Ovary (tissue), 9 donors: ENCODE measurements around the gene UROC1. TPM values are rescaled to one million over a fixed set of nuclear protein-coding genes. Genes with fewer than 3 reads are reported as not detected.
A peak's percentile ranks its signal among the peaks of the same experiment; 100 is the strongest.

Experiments used
- DNase-seq, 5 donors: peaks; one replicate each; pipeline ENCODE4 v3.0.0-alpha.2; 2019 to 2020
- H3K27ac ChIP-seq, 2 donors: fragments of 200-600 bp; one replicate each; pipeline versions ENCODE4 v1.5.1 to v1.8.0; 2019 to 2022
- H3K27me3 ChIP-seq: fragments of 200-600 bp; one replicate; pipeline ENCODE4 v1.8.0; 2022
- H3K36me3 ChIP-seq: fragments of 200-600 bp; sonication (generic); one replicate; pipeline ENCODE4 v1.5.1; 2019
- H3K4me1 ChIP-seq: one replicate; pipeline ENCODE4 v1.8.1; 2013; ENCODE audit warnings: mild to moderate bottlenecking, moderate library complexity; ENCODE audit not compliant: insufficient read depth
- H3K4me3 ChIP-seq: fragments of 200-600 bp; sonication (generic); one replicate; pipeline ENCODE4 v1.5.1; 2017
- H3K9me3 ChIP-seq, 2 donors: fragments of 200-600 bp in 1 of 2; sonication (generic) in 1 of 2; one replicate each; pipeline versions ENCODE4 v1.5.1 to v1.8.1; 2013 to 2019; ENCODE audit warnings: mild to moderate bottlenecking in 1 of 2, moderate library complexity in 1 of 2
- EP300 ChIP-seq: sonication (generic); formaldehyde crosslinking; IDR thresholded peaks from one replicate; pipeline ENCODE4 v1.6.1; 2017; ENCODE audit warnings: antibody characterized with exemption
- POLR2A ChIP-seq: fragments of 450-650 bp; IDR thresholded peaks from one replicate; pipeline ENCODE4 v1.6.1; 2017; ENCODE audit warnings: antibody characterized with exemption, mild to moderate bottlenecking, moderate library complexity
- WGBS, 3 donors: extraction: QIAGEN DNeasy Blood & Tissue Kit in 1 of 3; methylation state at CpG; one replicate each; pipeline versions ENCODE4 v1.1.5 to v1.1.7; 2013 to 2017; 5-methylcytosine and 5-hydroxymethylcytosine counted together
- intact Hi-C, 4 donors: fragments of 100-400 bp; cut with DNase I; formaldehyde crosslinking; loops; one replicate each; pipeline versions ENCODE4 v1.11.0 to v1.15.1; 2022 to 2023
- polyA plus RNA-seq, 2 donors: library from polyadenylated mRNA; stranded (reverse); fragments of 200-250 nt in 1 of 2; fragments of 350-450 nt in 1 of 2; fragmentation: Illumina TruSeq in 1 of 2; extraction: RNeasy Lipid Tissue Mini Kit (QIAGEN cat#74804) in 1 of 2; gene quantifications; one replicate each; pipeline ENCODE4 v1.2.3, GENCODE V29; 2013 to 2014
- total RNA-seq, 7 donors: library from RNA; depleted of rRNA in 2 of 7; stranded (reverse); fragments of >200 nt in 2 of 7; fragmentation: NEBNext Ultra II Directional in 3 of 7; extraction: Animal tissue kit (Norgen Biotek cat#: 25700) in 3 of 7; gene quantifications; one replicate each; pipeline versions ENCODE4 v1.1.0 to v1.2.4, GENCODE V29; 2016 to 2023
- TF ChIP-seq, protein P1 (sequence below), 3 donors: fragments of 450-650 bp in 2 of 3; fragments of 200-600 bp in 1 of 3; IDR thresholded peaks; one replicate each; pipeline versions ENCODE4 v1.5.1 to v1.8.0; 2016 to 2022; ENCODE audit warnings: antibody characterized with exemption in 3 of 3, mild to moderate bottlenecking in 1 of 3
- donor health status: DM: no; HTN: no; CAD: no; lungs with moderate emphysema.
- donor health status: DM: no; HTN: no; CAD: no.
- donor health status: Bipolar disorder and iron deficiency.
- donor health status: DM: yes; HTN: yes; CAD: no.
- donor health status: DM: no; HTN: no; CAD: no.
- donor health status: DM: yes; HTN: yes; CAD: no.

The UROC1 gene
- total and polyA plus RNA-seq, 9 donors: 0.06 to 0.32 (median 0.12) TPM; not detected in 4

DNA sequence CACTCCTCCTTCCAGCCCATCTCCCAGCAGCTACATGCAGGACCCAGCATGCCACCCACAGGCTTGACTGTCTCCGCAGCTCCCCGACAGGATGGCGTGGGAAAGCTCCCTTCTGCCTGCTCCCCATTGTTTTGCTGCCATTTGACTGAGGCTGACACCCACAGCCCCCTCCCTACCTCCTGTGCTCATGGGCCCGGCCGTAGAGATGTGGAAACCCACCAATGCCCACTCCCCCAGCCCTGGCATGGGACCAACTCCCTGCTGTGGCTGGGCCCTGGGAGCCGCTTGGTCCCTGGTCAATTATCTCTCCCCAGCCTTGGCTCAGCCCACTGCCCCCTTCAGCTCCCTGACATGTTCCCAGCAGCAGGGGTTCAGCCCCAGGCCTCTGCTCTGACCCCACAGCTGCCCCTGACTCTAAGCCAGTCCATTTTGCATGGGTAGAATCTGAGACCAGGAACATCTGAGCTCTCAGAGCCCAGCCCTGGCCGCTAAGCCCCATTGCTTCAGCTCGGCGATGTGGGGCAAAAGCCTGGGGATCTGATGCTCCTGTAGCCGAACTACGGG lies 33.0 kb upstream of the UROC1 start:
- intact Hi-C loops: no loop called here
- Histone ChIP-seq H3K36me3 (no peaks in the 10 kb centered on the region), H3K4me1 (no peaks in the 10 kb centered on the region), H3K27me3 (no peaks in the 10 kb centered on the region), H3K4me3 (no peak overlapping the region), H3K27ac (no peak overlapping the region), H3K9me3 (no peaks in the 10 kb centered on the region)
- WGBS, 3 donors: 85 to 87% (median 86%) methylated on average over 11 of the region's 11 CpGs
- TF ChIP-seq POLR2A (no peak), EP300 (no peak)
- TF ChIP-seq, protein P1, sequence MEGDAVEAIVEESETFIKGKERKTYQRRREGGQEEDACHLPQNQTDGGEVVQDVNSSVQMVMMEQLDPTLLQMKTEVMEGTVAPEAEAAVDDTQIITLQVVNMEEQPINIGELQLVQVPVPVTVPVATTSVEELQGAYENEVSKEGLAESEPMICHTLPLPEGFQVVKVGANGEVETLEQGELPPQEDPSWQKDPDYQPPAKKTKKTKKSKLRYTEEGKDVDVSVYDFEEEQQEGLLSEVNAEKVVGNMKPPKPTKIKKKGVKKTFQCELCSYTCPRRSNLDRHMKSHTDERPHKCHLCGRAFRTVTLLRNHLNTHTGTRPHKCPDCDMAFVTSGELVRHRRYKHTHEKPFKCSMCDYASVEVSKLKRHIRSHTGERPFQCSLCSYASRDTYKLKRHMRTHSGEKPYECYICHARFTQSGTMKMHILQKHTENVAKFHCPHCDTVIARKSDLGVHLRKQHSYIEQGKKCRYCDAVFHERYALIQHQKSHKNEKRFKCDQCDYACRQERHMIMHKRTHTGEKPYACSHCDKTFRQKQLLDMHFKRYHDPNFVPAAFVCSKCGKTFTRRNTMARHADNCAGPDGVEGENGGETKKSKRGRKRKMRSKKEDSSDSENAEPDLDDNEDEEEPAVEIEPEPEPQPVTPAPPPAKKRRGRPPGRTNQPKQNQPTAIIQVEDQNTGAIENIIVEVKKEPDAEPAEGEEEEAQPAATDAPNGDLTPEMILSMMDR (IDR thresholded peaks at IDR 0.05): no peak
- DNase-seq: peak in 2 of 5 donors; percentile 7 to 23

DNA sequence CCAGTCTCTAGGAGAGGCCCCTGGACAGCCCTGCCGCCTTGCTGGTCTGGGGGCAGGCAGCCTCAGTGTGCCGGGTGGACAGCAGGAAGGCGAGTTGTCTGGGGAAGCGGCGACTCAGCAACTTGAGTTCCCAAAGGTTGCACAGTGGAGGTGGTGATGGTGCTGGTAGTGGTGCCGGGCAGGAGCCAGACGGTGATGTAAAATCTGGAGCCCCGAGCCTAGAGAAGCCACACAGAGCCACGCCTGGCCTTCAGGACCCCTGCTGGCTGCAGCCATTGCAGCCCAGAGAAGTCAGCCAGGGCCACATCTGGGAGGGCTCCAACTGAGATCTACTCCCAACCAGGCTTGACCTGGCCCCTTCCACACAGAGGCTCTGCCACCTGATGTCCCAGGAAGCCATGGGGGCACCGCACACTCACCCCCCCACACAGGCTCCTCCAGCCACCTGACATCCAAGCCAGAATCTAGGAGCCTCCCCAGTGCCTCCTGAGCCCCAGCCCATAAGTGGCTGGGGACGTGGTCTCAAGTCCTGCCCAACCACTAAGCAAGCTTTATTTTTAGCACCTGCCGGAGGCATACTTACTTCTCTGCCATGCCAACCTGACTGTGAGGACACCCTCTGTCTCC lies 32.4 kb upstream of the UROC1 start:
- Histone ChIP-seq H3K9me3 (no peaks in the 10 kb centered on the region), H3K4me1 (no peaks in the 10 kb centered on the region), H3K27me3 (no peaks in the 10 kb centered on the region), H3K4me3 (no peak overlapping the region), H3K27ac (no peak overlapping the region), H3K36me3 (no peaks in the 10 kb centered on the region)
- DNase-seq: peak in 2 of 5 donors; percentile 5 to 10
- intact Hi-C loops: no loop called here
- 86 to 91% (median 87%) methylated on average over 12 of the region's 12 CpGs for WGBS, 3 donors
- TF ChIP-seq, protein P1 (IDR thresholded peaks at IDR 0.05): no peak
- TF ChIP-seq EP300: no peak
- no peak for TF ChIP-seq POLR2A

DNA sequence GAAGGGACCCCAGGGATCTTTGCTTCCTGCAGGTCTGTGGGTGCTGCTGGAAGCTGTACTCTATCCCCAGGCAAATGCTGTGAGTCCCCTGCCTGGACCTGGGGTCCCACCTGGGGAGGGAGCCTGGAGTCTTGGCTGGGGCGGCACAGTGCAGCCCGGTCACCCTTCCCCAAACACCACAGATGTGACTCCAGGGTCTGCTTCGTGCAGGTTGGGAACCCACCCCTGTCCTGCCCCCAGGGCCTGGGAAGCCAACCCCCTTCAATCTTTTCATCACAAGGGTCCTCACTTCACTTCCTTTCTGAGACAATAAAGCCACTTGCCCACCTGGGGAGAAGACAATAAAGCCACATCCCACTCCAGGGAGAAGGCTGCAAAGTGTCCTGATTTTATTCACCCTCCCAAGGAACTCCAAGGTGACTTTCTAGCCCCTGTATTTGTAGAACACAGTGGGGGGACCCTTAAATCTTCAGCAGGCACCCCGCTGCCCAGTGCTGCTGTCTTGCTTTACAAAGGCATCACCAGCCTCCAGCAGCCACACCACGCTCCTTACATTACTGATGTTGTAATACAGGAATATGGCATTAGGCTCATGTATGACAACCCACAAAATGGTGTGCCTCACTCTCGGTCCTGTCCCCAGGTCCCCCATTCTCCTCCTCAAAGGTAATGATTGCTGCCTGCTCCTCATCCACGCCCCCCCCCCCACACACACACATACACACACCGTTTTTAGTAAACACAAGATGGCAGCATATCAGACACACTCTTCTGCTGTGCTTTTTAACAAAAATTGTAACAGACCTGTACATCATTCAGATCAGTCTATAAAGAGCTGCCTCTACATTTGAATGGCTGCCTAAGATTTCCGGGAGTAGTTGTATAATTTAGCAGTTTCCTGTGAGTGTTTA lies 31.2 kb upstream of the UROC1 start:
- WGBS, 3 donors: 58 to 63% (median 60%) methylated on average over 9 of the region's 9 CpGs
- H3K27me3 ChIP-seq: no peaks in the 10 kb centered on the region
- H3K27ac ChIP-seq: no peak overlapping the region
- no peak for TF ChIP-seq EP300
- no peak for TF ChIP-seq POLR2A
- TF ChIP-seq, protein P1 (IDR thresholded peaks at IDR 0.05): no peak
- H3K9me3 ChIP-seq: no peaks in the 10 kb centered on the region
- H3K4me3 ChIP-seq: no peak overlapping the region
- no peaks in the 10 kb centered on the region for H3K36me3 ChIP-seq
- H3K4me1 ChIP-seq: no peaks in the 10 kb centered on the region
- intact Hi-C loops: no loop called here
- peak in 3 of 5 donors; percentile 1 to 13 (median 4) for DNase-seq

DNA sequence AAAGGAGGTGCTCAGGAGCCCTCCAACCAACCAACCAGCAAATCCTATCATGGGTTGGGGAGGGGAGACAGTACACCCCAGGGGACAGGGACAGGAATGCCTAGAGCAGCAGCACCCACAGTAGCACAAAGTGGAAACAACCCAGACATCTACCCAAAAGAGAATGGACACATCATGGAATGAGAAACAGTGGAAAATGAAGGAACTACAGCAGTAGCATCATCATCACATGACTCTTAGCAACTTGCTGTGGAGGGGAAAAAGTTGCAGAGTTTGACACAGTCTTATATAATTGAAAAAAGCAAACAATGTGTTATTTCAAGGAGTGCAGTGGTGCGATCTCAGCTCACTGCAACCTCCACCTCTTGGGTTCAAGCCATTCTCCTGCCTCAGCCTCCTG lies 30.1 kb upstream of the UROC1 start:
- DNase-seq: peak in 1 of 5 donors; percentile 2
- no peaks in the 10 kb centered on the region for H3K27me3 ChIP-seq
- intact Hi-C loops: no loop called here
- 79 to 86% (median 85%) methylated on average over 1 of the region's 1 CpG for WGBS, 3 donors
- no peak overlapping the region for H3K4me3 ChIP-seq
- no peak overlapping the region for H3K27ac ChIP-seq
- H3K36me3 ChIP-seq: no peaks in the 10 kb centered on the region
- TF ChIP-seq, protein P1 (IDR thresholded peaks at IDR 0.05): no peak
- no peak for TF ChIP-seq POLR2A
- no peak for TF ChIP-seq EP300
- no peaks in the 10 kb centered on the region for H3K9me3 ChIP-seq
- no peaks in the 10 kb centered on the region for H3K4me1 ChIP-seq
